ENCODE results near the gene WNT5B. TPM values are rescaled to one million over a fixed set of nuclear protein-coding genes. Genes with fewer than 3 reads are reported as not detected.
A peak's percentile ranks its signal among the peaks of the same experiment; 100 is the strongest.

WNT5B gene
- total and polyA plus RNA-seq, 9 of the 15 experiments (the other 6 are each of a cell fraction or from before 2014, with no cell fraction given) = 0.42 to 16.8 (median 5.4) TPM

DNA sequence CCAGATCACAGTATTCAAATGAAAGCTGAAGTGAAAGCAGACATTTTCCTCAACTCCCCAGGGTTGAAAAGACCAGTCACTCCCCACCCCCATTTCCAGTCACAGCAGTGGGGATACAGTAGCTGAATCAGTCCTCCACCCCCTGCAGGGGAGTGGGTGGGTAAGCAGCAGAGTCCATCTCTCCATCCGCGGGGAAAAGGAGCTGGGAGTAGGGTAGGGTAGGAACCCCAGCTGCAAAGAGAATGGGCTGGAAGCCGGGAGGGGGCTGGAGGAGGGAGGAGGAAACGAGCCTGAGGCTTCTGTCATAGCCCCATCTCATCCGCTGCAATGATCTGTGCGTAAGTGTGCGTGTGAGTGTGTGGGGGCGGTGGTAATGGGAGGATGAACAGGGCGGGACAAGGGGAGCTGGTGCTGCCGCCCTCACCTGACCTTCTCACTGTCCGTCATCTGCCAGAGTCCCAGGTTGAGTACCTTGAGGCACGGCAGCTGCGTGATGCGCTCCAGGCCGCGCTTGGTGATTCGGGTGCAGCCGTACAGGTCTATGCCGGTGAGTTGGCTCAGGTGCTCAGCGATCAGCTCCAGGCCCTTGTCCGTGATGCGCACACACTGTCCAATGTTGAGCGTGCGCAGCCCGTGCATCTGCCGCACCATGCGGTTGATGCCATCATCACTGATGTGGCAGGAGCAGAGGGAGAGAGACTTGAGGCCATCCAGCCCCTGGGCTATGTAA, 36.4 kb upstream of the WNT5B start:
- Histone ChIP-seq H2AFZ (ENCODE audit: low read depth, low read length) (no peak overlapping the region), H3K27ac (ENCODE audit: extremely low read depth, low read depth, low read length) (no peak overlapping the region; the same call in 2 of the 3 replicates), H3K79me2 (ENCODE audit: control insufficient read depth, insufficient read depth, low read length) (peaks cover 58% of the 10 kb centered on the region), H3K4me2 (ENCODE audit: insufficient read depth, low read length) (peak overlapping the region; percentile 81), H3K4me3 (peak overlapping the region; percentile 62), H3K4me1 (replicated peaks in 1 of 2; ENCODE audit: control insufficient read depth in 2 of 2, insufficient read depth in 2 of 2, low read length in 2 of 2) (peaks cover 26 to 45% of the 10 kb centered on the region in 2 experiments; a peak in 4 of 5 replicates), H3K36me3 (ENCODE audit: control insufficient read depth, insufficient read depth, low read length) (peaks cover 10% of the 10 kb centered on the region; the same call in 1 of the 3 replicates), H3K27me3 (ENCODE audit: control insufficient read depth in 2 of 2, insufficient read depth in 2 of 2, low read length in 2 of 2) (no peaks in the 10 kb centered on the region), H3K9ac (ENCODE audit: insufficient read depth in 1 of 2, low read depth in 2 of 2, low read length in 2 of 2) (peak overlapping the region; percentile 35 to 89; a peak in 3 of 4 replicates), H4K20me1 (replicated peaks; ENCODE audit: control insufficient read depth, insufficient read depth, low read length) (peaks cover 12% of the 10 kb centered on the region), H3K9me3 (replicated peaks; ENCODE audit: control insufficient read depth, insufficient read depth, low read depth, low read length) (no peaks in the 10 kb centered on the region), H3K9me1 (ENCODE audit: control insufficient read depth, insufficient read depth, low read length) (no peaks in the 10 kb centered on the region)
- DNase-seq (ENCODE audit: extremely low read depth in 1 of 4, low spot score in 3 of 4) (peak; percentile 37 to 64 (median 41)), ATAC-seq (peak; percentile 59), FAIRE-seq (no peak)
- intact Hi-C loops (cut with micrococcal nuclease) = no loop called here
- in situ Hi-C loops (cut with MboI) = loop anchor here (5.0 to 25.0 kb wide), 3 partner anchors 305 to 1030 kb away; no protein-coding TSS in a partner anchor
- ChIA-PET POLR2A (interaction anchor here (0.6 to 1.6 kb wide), 6 partner anchors 10 to 475 kb away, joined by 3 to 6 read pairs (median 4); no protein-coding TSS in a partner anchor), CTCF (ENCODE audit: low intra/inter-chr PET ratio) (no interaction called here)
- 13% methylated on average over 19 of the region's 27 CpGs for WGBS (ENCODE audit: insufficient coverage, low coverage, missing lambda C conversion rate)
- BruUV-seq (replicated peaks) = no TSS peak
- peak; percentile 52; the same call in 1 of the 2 replicates for TF ChIP-seq RBFOX2 (IDR thresholded peaks at IDR 0.05; ENCODE audit: low read depth, low read length)
- peak; percentile 11 for TF ChIP-seq RBBP5 (IDR thresholded peaks at IDR 0.05; ENCODE audit: borderline replicate concordance, insufficient read depth, low read length, poor library complexity, severe bottlenecking)
- 0 out of 2 replicates have a peak, but pooled peaks have one; percentile 18 for TF ChIP-seq POLR2G (IDR thresholded peaks at IDR 0.05; ENCODE audit: low read depth, low read length)
- TF ChIP-seq NRF1 (conservative IDR thresholded peaks at IDR 0.05 in 1 of 2, IDR thresholded peaks at IDR 0.05 in 1 of 2) = peak; percentile 65 to 71
- TF ChIP-seq EGR1 (conservative IDR thresholded peaks at IDR 0.05) = peak; percentile 87
- no peak for TF ChIP-seq ZNF384 (IDR thresholded peaks at IDR 0.05; ENCODE audit: low read depth, low read length)
- no peak for TF ChIP-seq HMGN3 (IDR thresholded peaks at IDR 0.05; ENCODE audit: borderline replicate concordance, extremely low read depth, insufficient read length, low read depth, low read length)
- peak; percentile 33; the same call in 1 of the 2 replicates for TF ChIP-seq CXXC5 (CRISPR knock-in tag; IDR thresholded peaks at IDR 0.05)
- 0 out of 4 replicates have a peak, but pooled peaks of 1 of the 2 experiments have one; percentile 14 for TF ChIP-seq RCOR1 (IDR thresholded peaks at IDR 0.05; ENCODE audit: borderline replicate concordance in 1 of 2, low read depth in 2 of 2, low read length in 2 of 2)
- no peak for TF ChIP-seq ATF1 (CRISPR knock-in tag; IDR thresholded peaks at IDR 0.05)
- peak; percentile 36; the same call in 1 of the 2 replicates for TF ChIP-seq ATF1 (tag; IDR thresholded peaks at IDR 0.05)
- no peak for TF ChIP-seq HOXB6 (CRISPR knock-in tag; IDR thresholded peaks at IDR 0.05; ENCODE audit: borderline replicate concordance)
- TF ChIP-seq MAZ (CRISPR knock-in tag; conservative IDR thresholded peaks at IDR 0.05 in 1 of 2, IDR thresholded peaks at IDR 0.05 in 1 of 2) = 0 out of 4 replicates have a peak, but pooled peaks of 1 of the 2 experiments have one; percentile 16
- TF ChIP-seq CTBP1 (IDR thresholded peaks at IDR 0.05; ENCODE audit: borderline replicate concordance) = peak; percentile 58; the same call in 1 of the 2 replicates
- no peak for TF ChIP-seq ZNF589 (CRISPR knock-in tag; IDR thresholded peaks at IDR 0.05; ENCODE audit: low read depth)
- TF ChIP-seq, protein P1, sequence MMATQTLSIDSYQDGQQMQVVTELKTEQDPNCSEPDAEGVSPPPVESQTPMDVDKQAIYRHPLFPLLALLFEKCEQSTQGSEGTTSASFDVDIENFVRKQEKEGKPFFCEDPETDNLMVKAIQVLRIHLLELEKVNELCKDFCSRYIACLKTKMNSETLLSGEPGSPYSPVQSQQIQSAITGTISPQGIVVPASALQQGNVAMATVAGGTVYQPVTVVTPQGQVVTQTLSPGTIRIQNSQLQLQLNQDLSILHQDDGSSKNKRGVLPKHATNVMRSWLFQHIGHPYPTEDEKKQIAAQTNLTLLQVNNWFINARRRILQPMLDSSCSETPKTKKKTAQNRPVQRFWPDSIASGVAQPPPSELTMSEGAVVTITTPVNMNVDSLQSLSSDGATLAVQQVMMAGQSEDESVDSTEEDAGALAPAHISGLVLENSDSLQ (IDR thresholded peaks at IDR 0.05) = peak; percentile 46; the same call in 1 of the 2 replicates
- TF ChIP-seq MTA3 (IDR thresholded peaks at IDR 0.05; ENCODE audit: borderline replicate concordance) = peak; percentile 53; the same call in 1 of the 2 replicates
- TF ChIP-seq, protein P2, sequence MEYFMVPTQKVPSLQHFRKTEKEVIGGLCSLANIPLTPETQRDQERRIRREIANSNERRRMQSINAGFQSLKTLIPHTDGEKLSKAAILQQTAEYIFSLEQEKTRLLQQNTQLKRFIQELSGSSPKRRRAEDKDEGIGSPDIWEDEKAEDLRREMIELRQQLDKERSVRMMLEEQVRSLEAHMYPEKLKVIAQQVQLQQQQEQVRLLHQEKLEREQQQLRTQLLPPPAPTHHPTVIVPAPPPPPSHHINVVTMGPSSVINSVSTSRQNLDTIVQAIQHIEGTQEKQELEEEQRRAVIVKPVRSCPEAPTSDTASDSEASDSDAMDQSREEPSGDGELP (CRISPR knock-in tag; IDR thresholded peaks at IDR 0.05; ENCODE audit: borderline replicate concordance) = peak; percentile 35; the same call in 1 of the 2 replicates

All from K562 (cell line).